Measurements from ENCODE around the gene TTC3. TPM values are rescaled to one million over a fixed set of nuclear protein-coding genes. Genes with fewer than 3 reads are reported as not detected.
A peak's percentile ranks its signal among the peaks of the same experiment; 100 is the strongest.
"Not testable (repeated sequence)": the region's sequence is repeated elsewhere in the genome, so short reads cannot be mapped to it uniquely, and the experiment has no call there.

The TTC3 gene
- total RNA-seq, 1 donor from 2014 or later, result 190 TPM

- H3K9me3 Mint-ChIP-seq (ENCODE audit: unreplicated experiment), result no peaks in the 10 kb centered on the region
- H3K27ac Mint-ChIP-seq (ENCODE audit: unreplicated experiment), result no peak overlapping the region
- H3K4me1 Mint-ChIP-seq (ENCODE audit: unreplicated experiment), result no peaks in the 10 kb centered on the region
- H3K27me3 Mint-ChIP-seq (ENCODE audit: unreplicated experiment), result no peaks in the 10 kb centered on the region
- DNase-seq (ENCODE audit: low spot score), result no peak
- H3K4me3 Mint-ChIP-seq (ENCODE audit: unreplicated experiment), result no peak overlapping the region
- no peak for TF ChIP-seq CTCF (IDR thresholded peaks at IDR 0.05; ENCODE audit: unreplicated experiment)
- peaks cover 37% of the 10 kb centered on the region for H3K36me3 Mint-ChIP-seq (ENCODE audit: low read depth, unreplicated experiment)
Measured at GRCh38 chr21:37130971-37131370, 57.9 kb downstream of the TTC3 start.

DNA sequence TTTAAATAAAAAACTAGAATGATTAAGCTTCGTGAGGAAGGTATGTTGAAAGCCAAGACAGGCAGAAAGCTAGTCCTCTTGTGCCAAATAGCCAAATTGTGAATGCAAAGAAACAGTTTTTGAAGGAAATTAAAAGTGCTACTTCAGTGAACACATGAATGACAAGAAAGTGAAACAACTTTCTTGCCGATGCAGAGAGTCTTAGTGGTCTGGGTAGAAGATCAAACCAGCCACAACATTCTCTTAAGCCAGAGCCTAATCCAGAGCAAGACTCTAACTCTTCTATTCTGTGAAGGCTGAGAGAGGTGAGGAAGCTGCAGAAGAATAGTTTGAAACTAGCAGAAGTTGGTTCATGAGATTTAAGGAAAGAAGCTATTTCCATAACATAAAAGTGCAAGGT, 63.2 kb downstream of the TTC3 start:
- peaks cover 42% of the 10 kb centered on the region for H3K36me3 Mint-ChIP-seq (ENCODE audit: low read depth, unreplicated experiment)
- no peak for DNase-seq (ENCODE audit: low spot score)
- TF ChIP-seq CTCF (IDR thresholded peaks at IDR 0.05; ENCODE audit: unreplicated experiment), result no peak
- H3K4me1 Mint-ChIP-seq (ENCODE audit: unreplicated experiment), result no peaks in the 10 kb centered on the region
- H3K4me3 Mint-ChIP-seq (ENCODE audit: unreplicated experiment), result peak overlapping the region; percentile 65
- H3K27ac Mint-ChIP-seq (ENCODE audit: unreplicated experiment), result no peak overlapping the region
- no peaks in the 10 kb centered on the region for H3K9me3 Mint-ChIP-seq (ENCODE audit: unreplicated experiment)
- no peaks in the 10 kb centered on the region for H3K27me3 Mint-ChIP-seq (ENCODE audit: unreplicated experiment)

DNA sequence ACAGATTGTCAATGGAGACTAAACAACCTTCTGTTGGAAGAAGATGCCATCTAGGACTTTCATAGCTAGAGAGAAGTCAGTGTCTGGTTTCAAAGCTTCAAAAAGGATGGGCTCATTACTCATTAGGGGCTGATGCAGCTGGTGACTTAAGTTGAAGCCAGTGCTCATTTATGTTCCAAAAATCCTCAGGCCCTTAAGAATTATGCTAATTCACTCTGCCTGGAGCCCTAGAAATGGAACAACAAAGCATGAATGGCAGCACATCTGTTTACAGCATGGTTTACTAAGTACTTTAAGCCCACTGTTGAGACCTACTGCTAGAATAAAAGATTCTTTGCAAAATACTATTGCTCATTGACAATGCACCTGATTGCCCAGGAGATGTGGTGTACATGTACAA, 63.7 kb downstream of the TTC3 start:
- no peaks in the 10 kb centered on the region for H3K4me1 Mint-ChIP-seq (ENCODE audit: unreplicated experiment)
- no peak overlapping the region for H3K27ac Mint-ChIP-seq (ENCODE audit: unreplicated experiment)
- no peak for TF ChIP-seq CTCF (IDR thresholded peaks at IDR 0.05; ENCODE audit: unreplicated experiment)
- H3K4me3 Mint-ChIP-seq (ENCODE audit: unreplicated experiment), result no peak overlapping the region
- peaks cover 39% of the 10 kb centered on the region for H3K36me3 Mint-ChIP-seq (ENCODE audit: low read depth, unreplicated experiment)
- H3K27me3 Mint-ChIP-seq (ENCODE audit: unreplicated experiment), result no peaks in the 10 kb centered on the region
- H3K9me3 Mint-ChIP-seq (ENCODE audit: unreplicated experiment), result no peaks in the 10 kb centered on the region
- DNase-seq (ENCODE audit: low spot score), result no peak

DNA sequence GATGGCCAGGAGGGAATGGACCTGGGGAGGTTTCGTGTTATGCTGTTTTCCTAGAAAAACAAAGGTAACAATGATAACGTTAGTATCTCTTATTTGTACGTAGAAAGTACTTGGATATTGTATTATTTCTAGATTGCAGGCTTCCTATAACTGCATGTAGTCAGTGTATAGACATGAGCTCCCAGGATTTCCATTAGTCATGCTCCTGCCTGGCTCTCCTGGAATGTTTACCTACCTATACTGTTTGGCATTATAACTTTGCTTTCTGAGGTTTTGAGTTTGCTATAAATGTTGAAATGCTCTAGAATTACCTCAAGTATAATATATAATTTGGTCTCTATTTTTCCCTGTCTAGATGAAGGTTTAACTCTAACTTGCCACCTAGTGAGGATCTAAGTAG, 66.1 kb downstream of the TTC3 start:
- Mint-ChIP-seq H3K36me3 (ENCODE audit: low read depth, unreplicated experiment) (peaks cover 42% of the 10 kb centered on the region), H3K27ac (ENCODE audit: unreplicated experiment) (no peak overlapping the region), H3K27me3 (ENCODE audit: unreplicated experiment) (no peaks in the 10 kb centered on the region), H3K9me3 (ENCODE audit: unreplicated experiment) (no peaks in the 10 kb centered on the region), H3K4me1 (ENCODE audit: unreplicated experiment) (no peaks in the 10 kb centered on the region), H3K4me3 (ENCODE audit: unreplicated experiment) (no peak overlapping the region)
- no peak for TF ChIP-seq CTCF (IDR thresholded peaks at IDR 0.05; ENCODE audit: unreplicated experiment)
- no peak for DNase-seq (ENCODE audit: low spot score)

- H3K27ac Mint-ChIP-seq (ENCODE audit: unreplicated experiment), result no peak overlapping the region
- no peak for TF ChIP-seq CTCF (IDR thresholded peaks at IDR 0.05; ENCODE audit: unreplicated experiment)
- no peak overlapping the region for H3K4me3 Mint-ChIP-seq (ENCODE audit: unreplicated experiment)
- no peak for DNase-seq (ENCODE audit: low spot score)
- H3K4me1 Mint-ChIP-seq (ENCODE audit: unreplicated experiment), result no peaks in the 10 kb centered on the region
- H3K27me3 Mint-ChIP-seq (ENCODE audit: unreplicated experiment), result no peaks in the 10 kb centered on the region
- H3K9me3 Mint-ChIP-seq (ENCODE audit: unreplicated experiment), result no peaks in the 10 kb centered on the region
- peaks cover 47% of the 10 kb centered on the region for H3K36me3 Mint-ChIP-seq (ENCODE audit: low read depth, unreplicated experiment)
Measured at GRCh38 chr21:37139902-37140301, 66.8 kb downstream of the TTC3 start.

- not testable (repeated sequence) for H3K27ac Mint-ChIP-seq (ENCODE audit: unreplicated experiment); H3K27me3 Mint-ChIP-seq (ENCODE audit: unreplicated experiment); H3K9me3 Mint-ChIP-seq (ENCODE audit: unreplicated experiment); H3K4me3 Mint-ChIP-seq (ENCODE audit: unreplicated experiment); H3K4me1 Mint-ChIP-seq (ENCODE audit: unreplicated experiment); DNase-seq (ENCODE audit: low spot score)
- peaks cover 40% of the 10 kb centered on the region for H3K36me3 Mint-ChIP-seq (ENCODE audit: low read depth, unreplicated experiment)
Measured at GRCh38 chr21:37143392-37143791, 70.3 kb downstream of the TTC3 start.
